CMK (cell line): ENCODE data around the gene RNF114.
A peak's percentile ranks its signal among the peaks of the same experiment; 100 is the strongest.
"Not testable (repeated sequence)": the region's sequence is repeated elsewhere in the genome, so short reads cannot be mapped to it uniquely, and the experiment has no call there.

Source experiments
- DNase-seq: peaks from one replicate; pipeline ENCODE4 v3.0.0-alpha.2; 2010; ENCODE audit warnings: low read depth

Gene RNF114

DNA sequence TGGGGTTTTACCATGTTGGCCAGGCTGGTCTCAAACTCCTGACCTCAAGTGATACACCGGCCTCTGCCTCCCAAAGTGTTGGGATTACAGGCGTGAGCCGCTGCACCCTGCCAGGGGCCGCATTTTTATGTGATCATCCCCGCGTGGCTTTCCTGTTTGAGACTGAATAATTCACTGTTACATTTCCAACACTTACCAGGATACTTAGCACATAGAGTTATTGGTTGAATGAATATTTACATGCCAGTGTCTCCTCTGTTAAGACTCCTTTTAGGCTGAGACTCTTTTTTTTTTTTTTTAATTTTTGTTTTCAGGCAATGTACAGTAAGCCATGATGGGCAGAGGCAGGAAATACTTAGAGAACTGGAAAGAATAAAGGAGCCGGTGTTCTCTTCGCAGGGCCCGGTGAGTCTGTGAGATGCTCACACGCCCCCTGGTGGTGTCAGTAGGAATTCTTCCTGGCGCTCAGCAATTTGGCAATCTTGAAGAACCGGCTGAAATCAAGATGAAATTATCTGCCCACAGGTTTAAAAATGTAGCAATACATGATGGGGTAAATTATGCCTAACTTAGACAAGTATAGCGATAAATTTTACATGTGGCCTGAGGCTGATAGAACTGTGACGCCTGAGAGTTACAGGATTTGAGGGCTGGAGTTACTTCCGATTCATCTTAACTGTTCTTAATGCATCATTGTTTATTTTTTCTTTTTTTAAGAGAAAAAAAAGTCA, 7.6 kb upstream of the RNF114 start:
- DNase-seq = peak; percentile 56

DNA sequence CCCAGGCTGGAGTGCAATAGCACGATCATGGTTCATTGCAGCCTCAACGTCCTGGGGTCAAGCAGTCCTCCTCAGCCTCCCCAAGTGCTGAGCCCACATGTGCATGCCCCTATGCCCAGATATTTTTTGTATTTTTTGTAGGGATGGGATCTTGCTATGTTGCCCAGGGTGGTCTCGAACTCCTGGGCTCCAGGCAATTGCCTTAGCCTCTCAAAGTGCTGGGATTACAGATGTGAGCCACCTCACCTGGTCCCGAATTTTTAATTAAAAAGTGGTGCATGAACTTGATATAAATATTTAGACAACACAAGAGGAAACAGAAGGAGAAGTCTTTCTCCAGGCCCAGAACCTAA, 7.1 kb upstream of the RNF114 start:
- no peak for DNase-seq

DNA sequence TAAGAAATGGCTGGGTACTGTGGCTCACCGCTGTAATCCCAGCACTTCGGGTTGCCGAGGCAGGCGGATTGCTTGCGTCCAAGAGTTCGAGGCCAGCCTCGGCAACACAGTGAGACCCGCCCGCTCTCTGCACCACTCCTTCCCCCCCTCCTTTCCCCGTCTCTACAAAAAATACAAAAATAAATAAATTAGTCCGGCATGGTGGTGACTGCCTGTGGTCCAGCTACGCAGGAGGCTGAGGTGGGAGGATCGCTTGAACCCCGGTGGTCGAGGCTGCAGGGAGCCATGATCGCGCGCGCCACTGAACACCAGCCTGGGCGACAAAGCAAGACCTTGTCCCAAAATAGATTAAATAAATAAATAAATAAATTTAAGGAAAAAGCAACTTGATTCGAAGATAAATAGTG, 448 bp upstream of the RNF114 start:
- no peak for DNase-seq

DNA sequence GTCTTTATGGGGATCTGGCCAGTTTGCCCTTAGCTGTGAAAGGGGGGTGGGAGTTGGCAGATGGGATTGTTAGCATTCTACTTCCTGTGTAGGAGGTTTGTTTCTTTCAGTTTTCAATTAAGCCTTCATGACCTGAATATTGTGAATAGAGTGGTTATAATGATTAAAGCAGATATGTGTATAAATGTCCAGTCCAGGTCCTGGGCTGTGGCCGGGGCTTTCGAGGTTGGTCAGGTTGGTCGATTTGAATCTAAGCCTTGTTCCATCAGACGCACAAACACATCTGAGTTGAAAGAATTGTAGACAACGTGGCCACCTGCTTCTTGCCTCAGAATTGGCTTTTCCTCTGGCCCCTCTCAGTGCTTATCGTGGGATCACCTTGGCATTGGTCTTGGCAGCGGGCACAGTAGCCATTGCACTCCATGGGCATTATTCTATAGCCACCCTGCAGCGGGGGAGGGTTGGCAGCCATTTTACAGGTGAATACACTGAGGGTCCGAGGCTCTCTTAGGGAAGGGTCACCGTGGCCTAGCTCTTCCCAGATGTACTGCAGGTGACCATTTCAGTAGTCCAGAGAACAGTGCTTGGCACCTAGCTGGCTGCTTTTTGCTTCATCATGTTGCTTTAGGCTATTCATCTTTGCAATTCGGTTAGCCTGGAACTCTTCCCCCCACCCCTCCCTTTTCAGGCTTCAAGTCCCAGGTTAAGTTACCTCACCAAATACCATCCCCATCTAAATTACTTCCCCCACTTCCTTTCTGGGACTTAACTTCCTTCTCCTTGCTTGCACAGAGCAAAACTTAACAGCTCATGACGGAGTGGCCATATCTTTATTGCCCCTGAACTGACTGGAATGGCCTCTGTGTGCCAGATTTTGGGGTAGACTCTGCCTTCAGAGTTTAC, 1.1 kb downstream of the RNF114 start:
- no peak for DNase-seq

DNA sequence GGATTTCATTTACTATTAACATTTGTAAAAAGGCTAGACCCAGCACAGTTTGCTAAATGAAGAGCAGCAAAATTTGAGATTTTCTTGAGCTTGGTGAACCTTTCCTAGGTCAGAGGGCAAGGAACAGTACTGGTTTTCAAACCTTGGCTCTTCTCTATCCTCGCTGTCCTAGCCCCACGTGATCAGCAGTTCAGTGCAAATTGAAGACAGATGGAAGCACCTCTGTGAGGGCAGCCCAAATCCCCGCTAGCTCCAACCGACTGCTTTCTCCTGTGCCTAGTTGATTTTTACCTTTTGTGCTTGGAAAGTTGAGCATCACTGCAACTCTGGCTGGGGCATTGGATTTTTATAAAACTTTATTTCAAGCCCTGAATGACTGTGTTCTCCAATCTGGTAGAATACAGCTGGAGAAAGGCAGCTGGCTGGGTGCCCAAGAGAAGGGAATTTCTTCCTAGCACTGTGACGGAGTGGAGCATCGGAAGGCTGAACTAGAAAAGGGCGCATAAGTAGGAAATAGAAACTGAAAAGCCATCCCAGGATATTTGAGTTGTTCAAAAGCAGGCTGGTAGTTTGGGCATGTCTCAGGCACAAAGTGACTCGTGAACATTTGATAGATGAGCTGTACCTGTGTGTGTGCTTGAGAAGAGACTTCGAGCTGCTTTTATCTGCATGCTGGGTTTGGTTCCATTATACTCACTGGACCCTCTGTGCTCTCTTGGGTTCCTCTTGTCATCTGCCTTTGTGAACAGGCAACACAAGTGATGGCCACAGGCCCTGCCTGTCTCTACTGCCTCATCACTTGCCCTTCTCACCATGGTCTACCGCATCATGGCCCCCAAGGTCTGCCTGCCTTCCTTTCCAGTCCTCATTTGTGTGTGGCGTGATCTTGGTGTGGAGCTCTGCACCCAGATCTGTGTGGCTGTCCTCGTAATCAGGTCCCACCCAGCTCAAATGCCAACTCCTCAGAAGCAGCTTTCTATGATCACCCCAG, 2.3 kb downstream of the RNF114 start:
- DNase-seq = no peak

DNA sequence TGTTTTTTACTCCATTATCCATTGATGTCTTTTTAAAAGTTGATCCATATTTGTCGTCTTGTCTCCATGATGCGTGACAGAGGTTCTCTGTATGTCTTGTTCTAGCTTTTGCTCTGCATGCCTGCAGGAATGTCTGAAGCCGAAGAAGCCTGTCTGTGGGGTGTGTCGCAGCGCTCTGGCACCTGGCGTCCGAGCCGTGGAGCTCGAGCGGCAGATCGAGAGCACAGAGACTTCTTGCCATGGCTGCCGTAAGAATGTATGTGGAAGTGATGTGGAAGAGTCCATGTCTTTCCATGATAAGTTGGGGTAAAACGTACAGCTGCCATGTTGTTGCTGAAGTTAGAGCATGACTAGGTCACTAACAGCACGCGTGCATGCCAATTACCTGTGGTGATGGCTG, 5.3 kb downstream of the RNF114 start:
- DNase-seq = no peak

DNA sequence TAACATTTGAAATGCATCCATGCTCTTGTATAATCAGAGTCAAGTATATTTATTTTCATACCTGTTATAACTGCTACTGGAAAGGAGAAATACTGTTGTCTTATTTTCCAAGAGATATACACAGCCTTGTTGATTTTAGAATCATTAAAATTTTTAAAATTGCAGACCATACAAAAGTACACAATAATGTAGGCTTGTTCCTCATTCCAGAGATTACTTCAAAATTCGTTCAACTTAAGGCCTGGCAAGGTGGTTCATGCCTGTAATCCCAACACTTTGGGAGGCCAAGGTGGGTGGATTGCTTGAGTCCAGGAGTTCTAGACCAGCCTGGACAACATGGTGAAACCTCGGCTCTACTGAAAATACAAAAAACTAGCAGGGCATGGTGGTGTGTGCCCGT, 6.1 kb downstream of the RNF114 start:
- DNase-seq = no peak

DNA sequence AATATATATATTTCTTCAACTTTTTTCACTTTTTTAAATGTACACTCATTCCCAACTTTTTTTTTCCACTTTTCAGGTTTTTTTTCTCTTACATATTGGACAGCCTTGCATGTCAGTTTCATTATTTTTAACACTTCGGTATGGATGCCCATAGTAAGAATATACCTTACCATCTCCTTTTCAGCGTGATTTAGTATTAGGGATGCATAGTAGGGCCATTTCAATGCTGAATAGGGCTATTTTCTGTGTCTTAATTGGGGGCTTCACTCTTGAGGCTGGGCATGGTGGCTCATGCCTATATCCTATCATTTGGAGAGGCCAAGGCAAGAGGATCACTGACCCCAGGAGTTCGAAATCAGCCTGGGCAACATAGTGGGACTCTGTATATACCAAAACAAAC, 6.7 kb downstream of the RNF114 start:
- DNase-seq = no peak

DNA sequence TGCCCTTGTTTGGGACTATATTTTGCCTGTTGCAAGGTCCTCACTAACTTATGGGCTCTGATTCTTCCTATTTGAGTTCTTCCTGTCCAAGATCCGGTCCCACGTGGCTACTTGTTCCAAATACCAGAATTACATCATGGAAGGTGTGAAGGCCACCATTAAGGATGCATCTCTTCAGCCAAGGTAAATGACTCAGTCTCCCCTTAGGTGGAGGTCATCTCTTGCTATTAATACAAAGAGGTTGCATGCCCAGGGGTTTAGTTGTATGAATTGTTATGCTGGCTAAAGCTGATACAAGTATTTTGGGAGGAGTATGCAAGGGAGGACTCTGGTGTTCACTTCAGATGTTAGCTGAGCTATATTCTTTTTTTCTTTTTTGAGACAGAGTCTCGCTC, 9.1 kb downstream of the RNF114 start:
- no peak for DNase-seq

DNA sequence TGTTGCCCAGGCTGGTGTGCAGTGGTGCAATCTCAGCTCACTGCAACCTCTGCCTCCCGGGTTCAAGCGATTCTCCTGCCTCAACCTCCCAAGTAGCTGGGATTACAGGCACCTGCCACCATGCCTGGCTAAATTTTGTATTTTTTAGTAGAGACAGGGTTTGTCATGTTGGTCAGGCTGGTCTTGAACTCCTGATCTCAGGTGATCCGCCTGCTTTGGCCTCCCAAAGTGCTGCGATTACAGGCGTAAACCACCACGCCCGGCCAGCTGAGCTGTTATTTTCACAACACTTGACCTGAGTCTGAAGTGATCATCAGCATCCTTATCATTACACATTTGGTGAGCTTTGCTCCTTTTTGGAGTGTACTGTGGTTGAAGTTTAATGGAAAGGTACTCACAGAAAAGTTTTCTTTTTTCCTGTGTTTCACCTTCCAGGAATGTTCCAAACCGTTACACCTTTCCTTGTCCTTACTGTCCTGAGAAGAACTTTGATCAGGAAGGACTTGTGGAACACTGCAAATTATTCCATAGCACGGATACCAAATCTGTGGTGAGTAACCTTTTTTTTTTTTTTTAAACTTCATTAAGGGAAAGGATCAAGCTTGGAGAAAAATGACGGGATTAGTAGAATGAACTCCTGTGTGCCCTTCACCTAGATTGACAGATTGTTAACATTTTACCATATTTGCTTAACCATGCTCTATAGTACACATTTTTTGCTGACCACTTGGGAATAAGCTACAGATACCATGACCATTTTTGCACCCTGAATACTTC, 9.7 kb downstream of the RNF114 start:
- no peak for DNase-seq

DNA sequence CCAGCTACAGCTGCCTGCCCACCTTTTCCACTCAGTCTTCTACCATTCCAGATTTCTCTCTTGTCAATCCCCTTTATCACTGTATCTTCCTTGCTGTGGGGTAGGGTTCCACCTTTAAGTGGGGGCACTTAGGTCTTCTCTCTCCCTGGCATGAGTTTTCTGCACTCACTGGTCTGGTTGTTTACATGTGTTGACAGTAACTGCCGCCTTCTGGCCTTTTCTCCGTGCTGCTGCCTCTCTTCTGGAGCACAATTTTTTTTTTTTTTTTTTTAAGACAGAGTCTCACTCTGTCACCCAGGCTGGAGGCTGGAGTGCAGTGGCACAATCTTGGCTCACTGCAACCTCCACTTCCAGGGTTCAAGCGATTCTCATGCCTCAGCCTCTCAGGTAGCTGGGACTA, 12.0 kb downstream of the RNF114 start:
- DNase-seq = no peak

DNA sequence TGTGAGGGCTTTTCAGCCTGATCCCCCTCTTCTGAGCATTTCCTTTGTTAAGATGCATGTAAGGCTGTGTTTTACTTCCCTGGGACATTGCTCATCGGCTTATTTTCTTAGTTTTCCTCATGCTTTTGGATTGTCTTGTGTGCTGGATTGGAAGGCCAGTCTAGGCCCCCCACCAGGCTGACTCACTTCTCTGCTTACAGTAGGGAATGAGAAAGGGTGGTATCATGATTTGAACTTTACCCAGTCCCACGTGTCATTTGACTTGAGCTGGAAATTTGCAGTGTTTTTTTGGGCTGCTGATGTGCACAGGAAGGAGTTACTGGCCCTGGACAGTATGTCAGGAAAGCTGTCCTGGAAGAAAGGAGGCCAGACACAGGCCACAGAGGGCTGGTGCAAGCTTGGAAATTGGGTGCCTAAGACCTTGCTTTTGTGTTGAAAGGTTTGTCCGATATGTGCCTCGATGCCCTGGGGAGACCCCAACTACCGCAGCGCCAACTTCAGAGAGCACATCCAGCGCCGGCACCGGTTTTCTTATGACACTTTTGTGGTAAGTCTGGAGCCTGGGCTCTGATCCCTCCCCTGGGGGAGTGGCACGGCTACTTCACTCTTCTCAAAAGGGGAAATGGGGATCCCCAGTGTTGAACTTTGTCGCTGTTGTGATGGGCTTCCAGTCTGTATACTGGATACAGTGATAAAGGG, 12.8 kb downstream of the RNF114 start:
- DNase-seq = no peak

DNA sequence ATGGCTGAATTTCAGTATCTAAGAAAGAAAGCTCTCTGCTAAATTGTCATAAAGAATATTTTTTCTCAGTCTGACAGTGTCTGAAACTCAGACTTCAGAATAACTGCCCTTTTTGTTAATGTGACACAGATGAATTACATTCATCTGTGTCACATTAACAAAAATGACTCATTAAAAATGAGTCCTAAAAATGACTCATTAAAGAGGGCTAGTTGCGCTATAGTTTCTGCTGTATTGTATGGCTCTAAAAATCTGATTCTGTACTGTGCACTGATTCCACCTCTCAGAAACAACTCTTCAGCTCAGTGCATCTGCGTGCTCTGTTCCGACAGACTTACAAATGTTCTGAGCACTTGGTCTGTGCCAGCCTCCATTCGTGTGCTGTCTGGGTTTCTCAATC, 15.0 kb downstream of the RNF114 start:
- no peak for DNase-seq

DNA sequence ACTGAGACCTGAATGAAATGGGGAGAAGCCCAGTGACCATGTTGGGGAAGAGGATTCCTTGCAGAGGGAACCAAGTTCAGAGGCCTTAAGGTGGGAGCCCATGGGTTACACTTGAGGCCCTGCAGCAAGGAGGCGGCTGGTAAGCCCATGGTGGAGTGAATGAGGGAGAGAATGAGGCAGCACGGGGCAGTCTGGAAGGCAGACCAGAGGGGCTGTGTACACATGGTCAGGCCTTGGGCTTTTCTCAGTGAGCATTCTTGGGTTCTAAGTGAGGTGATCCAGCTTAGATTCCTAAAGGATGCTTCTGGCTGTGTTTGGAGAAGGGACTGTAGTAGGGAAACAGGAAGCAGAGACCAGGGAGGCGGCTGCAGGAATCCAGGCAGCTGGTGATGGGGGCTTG, 19.0 kb downstream of the RNF114 start:
- DNase-seq = no peak

DNA sequence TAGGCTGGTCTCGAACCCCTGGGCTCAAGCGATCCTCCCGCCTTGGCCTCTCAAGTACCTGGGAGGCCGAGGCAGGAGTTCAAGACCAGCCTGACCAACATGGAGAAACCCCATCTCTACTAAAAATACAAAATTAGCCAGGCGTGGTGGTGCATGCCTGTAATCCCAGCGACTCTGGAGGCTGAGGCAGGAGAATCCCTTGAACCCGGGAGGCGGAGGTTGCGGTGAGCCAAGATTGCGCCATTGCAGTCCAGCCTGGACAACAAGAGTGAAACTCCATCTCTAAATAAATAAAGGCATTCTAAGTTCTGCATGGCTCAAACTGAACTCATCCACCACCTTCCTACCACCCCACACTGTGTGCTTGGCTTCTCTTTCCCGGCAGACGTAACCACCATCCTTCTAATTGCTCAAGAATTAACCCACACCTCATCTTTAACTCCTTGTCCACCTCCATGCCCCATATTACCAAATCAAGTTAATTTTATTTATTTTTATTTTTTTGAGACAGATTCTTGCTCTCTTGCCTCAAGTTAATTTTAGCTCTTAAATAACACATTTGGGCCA, 19.7 kb downstream of the RNF114 start:
- not testable (repeated sequence) for DNase-seq

DNA sequence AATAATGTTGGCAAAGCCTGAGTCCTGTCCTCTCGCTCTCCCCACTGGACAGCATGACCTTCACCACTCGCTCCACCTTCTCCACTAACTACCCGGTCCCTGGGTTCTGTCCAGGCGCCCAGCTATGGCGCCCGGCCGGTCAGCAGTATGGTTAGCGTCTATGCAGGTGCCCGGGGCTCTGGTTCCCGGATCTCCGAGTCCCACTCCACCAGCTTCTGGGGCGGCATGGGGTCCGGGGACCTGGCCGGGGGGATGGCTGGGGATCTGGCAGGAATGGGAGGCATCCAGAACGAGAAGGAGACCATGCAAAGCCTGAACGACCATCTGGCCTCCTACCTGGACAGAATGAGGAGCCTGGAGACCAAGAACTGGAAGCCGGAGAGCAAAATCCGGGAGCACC, 20.5 kb downstream of the RNF114 start:
- no peak for DNase-seq

DNA sequence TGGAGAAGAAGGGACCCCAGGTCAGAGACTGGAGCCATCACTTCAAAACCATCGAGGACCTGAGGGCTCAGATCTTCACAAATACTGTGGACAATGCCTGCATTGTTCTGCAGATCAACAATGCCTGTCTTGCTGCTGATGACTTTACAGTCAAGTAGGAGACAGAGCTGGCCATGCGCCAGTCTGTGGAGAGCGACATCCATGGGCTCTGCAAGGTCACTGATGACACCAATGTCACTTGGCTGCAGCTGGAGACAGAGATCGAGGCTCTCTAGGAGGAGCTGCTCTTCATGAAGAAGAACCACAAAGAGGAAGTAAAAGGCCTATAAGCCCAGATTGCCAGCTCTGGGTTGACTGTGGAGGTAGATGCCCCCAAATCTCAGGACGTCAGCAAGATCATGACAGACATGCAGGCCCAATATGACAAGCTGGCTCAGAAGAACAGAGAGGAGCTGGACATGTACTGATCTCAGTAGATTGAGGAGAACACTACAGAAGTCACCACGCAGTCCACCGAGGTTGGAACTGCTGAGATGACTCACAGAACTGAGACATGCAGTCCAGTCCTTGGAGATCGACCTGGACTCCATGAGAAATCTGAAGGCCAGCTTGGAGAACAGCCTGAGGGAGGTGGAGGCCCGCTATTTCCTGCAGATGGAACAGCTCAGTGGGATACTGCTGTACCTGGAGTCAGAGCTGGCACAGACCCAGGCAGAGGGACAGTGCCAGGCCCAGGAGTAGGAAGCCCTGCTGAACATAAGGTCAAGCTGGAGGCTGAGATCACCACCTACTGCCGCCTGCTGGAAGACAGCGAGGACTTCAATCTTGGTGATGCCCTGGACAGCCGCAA, 21.1 kb downstream of the RNF114 start:
- DNase-seq = peak; percentile 31

DNA sequence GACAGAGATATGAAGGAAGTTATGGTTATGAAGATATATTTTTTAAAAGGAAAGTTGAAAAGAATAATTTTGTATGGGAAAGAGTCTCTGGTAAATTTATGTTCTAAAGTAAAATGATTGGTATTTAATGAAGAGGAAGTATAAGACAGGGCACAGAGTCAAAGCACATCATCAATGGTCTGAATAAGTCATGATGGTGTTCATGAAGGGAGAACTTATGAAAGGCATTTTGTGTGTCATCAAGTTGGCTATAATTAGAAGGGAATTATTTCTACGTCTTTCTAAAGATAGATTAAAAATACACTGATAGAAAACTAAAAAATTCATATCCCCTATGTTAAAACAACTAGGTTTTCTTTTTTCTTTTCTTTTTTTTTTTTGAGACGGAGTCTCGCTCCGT, 25.2 kb downstream of the RNF114 start:
- no peak for DNase-seq

DNA sequence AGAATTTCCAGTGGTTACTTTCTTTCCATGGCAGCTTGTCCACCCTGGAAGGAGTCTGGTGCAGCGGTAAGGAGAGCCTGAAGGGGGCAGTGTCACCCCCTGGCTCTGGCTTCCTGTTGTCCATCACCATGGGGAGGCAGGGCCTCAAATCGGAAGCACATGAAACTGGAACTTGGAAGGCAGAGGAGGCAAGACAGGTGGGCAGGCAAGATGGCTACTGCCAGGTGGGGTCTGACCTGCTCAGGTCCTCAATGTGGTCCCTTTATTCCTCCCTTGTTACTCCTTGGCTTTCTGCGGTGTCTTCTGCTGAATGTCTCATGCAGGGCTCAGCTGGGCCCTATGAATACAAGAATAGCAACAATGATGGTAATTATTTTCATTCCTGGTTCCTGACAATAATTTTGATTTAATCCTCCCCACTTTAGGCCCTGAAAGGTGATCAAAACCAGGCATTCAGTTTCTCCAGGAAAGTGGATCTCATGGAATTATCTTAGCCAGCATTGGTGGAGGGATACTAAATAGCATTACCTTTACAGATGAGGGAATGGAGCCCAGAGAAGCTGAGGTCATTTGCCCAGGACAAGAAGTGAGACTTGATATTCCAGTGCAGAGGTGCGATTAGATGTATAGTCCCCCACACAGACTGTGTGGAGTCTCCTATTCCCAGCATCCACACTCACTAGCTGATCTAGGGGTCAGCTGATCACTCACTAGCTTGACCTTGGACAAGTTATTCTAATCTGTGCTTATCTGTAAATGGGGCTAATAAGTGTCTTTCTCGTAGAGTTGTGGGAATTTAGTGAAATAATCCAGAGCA, 29.0 kb downstream of the RNF114 start:
- DNase-seq = no peak
